GM21528 (cell line): ENCODE measurements around the gene PLA2G6.

Experiments used
- ATAC-seq: cut with Tn5 transposase; IDR thresholded peaks from one replicate; pipeline ENCODE4 v1.9.1; 2021; ENCODE audit warnings: mild to moderate bottlenecking, moderate library complexity; ENCODE audit not compliant: unreplicated experiment, low FRiP score

The PLA2G6 gene

GRCh38 chr22:38115423-38116205 is 66.0 kb downstream of the PLA2G6 start:
- ATAC-seq: no peak

- no peak for ATAC-seq
Observed at GRCh38 chr22:38114484-38115398, 66.9 kb downstream of the PLA2G6 start.

GRCh38 chr22:38112381-38112780 is 69.2 kb downstream of the PLA2G6 start:
- ATAC-seq: no peak

DNA sequence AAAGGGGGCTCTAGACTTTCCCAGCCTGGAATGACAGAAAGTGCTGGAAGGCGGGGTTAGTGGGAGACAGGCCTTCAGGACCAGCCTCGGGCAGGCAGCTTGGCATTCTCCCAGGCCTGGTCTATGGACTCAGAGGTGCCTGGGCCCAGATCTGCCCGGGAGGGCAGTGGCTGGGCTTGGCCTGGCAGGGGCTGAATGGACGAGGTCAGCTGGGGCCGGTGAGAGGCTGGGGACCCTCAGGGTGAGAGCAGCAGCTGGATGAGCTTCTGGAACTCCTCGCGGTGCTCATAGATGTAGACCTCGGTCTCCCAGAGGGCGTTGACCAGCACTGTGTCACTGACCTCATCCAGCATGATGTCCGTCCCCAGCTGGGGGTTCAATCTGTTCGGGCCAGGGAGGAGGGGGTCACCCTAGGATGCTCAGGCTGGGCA is 69.7 kb downstream of the PLA2G6 start:
- ATAC-seq: no peak

GRCh38 chr22:38110863-38111852 is 70.5 kb downstream of the PLA2G6 start:
- ATAC-seq: no peak

DNA sequence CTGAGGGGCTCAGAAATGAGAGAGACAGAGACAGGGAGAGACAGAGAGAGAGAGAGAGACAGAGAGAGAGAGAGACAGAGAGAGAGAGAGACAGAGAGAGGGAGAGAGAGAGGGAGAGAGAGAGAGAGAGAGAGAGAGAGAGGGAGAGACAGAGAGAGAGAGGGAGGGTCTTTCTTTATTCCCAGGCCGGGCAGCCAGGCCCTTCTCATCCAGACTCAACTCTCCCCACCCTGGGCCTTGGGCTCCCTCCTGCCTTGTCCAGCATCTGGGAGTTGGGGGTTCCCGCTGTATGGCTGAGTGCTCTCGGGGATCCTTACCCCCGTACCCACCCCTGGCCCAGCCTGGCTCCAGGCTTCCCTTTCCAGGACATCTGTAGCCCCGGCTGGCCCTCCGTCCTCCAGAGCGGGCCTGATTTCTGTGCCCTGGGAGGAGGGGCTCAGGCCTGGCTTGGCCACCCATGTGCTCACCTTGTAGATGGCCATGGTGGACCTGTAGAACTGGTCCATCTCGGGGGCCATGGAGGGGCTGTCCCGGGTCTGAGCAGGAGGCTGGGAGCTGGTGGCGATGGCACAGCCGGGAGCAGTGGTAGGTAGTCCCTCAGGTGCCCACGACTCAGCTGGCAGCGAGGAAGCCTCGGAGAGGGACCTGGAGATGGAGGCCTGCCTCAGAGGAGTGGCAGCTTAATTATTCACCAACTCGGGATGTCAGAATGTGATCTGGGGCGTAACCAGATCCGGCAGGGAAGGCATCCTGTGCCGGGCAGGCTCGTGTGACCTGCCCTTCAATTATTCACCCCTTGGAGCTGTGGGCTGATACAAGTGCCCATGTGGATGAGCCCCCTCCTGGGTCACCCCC is 71.4 kb downstream of the PLA2G6 start, which contains the start of gene BAIAP2L2:
Gene BAIAP2L2, minus strand, starts transcription at position 677 of the 855 bp plus-strand sequence. Its CDS starts 159 bp downstream, at position 518.
- ATAC-seq: no peak

DNA sequence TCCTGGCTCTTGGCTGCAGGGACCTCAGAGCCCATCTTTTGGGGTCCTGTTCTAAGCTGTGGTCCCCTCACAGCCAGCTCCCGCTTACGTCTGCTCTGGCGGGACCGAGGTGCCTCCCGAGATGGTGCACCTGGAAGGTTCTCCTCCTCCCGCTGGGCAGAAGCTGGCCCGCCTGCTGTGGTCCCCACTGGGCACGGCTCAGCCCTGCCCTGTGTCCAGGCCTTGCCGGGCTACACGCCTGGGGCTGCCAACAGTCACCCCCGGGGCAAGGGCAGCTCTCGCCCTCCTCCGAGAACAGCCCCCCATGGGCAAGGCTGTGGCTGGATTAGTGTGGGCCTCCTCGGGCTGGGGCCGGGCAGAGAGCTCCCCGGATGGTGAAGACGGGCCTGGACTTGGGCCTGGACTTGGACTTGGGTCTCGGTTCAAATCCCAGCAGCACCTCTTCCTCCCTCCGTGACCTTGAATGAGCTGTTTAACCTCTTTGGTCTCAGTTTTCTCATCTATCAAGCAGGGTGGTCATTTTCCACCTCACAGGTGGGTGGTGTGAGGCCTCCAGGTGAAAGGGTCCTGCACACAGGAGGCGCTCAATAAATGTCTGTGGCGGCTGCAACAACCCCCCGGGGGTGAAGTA is 72.1 kb downstream of the PLA2G6 start:
- ATAC-seq: no peak

DNA sequence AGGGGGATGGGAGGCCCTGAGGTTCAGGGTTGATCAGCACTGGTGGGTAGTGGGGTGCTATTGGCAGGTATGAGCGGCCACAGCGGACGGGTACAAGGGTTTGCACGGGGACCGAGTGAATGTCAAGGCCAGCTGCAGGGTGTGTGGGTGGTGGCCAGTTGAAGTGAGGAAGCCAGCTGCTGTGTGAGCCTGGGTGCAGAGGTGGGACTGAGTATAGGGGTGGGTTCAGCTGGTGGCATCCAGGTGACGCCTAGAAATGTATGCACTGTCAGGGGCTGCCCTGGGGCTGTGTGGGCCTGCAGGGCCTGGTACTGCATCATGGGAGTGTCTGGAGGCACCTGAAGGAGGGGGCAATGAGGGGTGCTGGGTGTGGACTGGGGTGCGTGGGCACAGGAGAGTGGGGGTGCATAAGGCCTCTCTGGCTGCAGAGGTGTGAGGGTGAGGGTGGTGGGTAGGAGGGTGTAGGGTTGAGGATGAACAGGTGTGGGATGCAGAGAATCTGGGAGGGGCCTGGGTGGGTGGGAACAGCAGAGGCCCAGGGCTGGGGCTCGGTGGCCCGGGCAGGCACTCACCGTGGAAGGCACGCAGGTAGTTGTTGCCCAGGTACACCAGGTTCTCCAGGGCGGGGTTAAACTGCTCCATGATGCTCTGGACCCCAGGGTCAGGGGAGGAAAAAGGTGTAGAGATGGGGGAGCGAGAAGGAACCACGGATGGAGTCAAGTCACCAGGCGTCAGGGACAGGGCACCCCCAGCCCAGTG is 72.9 kb downstream of the PLA2G6 start:
- ATAC-seq: no peak

DNA sequence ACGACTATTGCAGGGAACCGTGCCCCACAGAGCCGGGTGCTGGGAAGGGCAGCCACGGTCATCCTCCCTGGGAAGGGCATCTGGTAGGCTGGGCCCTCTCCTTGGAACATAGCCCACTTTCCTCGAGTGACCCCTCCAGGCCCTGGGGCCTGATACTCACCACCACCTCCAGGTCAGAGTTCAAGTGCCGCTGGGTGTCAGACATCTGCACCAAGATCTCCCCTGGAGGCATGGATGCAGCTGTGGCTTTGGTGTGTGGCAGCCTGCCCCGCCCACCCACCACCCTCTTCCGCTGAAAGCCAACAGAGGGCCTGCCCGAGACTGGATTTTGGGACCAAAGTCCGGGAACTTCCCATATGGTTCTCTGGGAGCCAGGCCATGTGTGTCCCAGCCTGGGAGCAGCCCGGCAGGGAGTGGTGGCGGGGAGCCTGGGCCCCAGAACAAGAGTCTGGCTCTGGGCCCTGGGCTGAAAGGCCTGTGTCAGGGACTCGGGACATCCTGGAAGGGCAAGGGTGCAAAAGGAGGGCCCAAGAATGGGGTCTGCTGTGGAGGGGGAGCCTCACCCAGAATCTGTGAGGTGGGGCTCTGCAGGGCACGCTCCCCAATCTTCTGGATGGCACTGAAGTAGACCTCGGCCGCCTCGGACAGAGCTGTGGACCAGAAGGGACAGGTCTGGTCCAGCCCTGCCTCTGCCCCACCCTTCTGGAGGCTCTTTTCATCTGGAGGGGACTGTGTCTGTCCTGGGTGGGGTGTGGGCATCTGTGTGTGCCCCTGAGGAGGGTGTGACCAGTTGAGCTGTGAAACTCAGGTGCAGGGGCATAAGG is 73.7 kb downstream of the PLA2G6 start:
- ATAC-seq: no peak

- ATAC-seq: no peak
Observed at GRCh38 chr22:38106814-38107578, 74.6 kb downstream of the PLA2G6 start.

DNA sequence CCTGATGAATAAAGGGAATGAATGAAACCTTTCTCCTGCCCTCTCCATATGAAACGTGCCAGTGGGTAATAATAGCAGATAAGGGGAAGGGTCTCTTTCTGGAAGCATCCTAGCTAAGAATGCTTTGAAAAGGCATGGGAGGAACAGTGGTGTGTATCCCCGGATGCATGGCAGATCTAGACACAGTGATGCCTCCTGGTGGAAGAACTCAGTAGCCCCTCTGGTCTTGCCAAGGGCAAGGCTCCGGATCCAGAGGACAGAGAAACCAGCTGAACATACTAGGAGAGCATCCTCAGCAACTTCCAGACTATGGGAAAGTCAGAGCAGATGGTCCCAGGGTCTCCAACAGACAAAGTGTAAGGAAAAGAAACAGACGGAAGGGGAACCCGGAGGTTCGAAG is 77.5 kb downstream of the PLA2G6 start:
- no peak for ATAC-seq

DNA sequence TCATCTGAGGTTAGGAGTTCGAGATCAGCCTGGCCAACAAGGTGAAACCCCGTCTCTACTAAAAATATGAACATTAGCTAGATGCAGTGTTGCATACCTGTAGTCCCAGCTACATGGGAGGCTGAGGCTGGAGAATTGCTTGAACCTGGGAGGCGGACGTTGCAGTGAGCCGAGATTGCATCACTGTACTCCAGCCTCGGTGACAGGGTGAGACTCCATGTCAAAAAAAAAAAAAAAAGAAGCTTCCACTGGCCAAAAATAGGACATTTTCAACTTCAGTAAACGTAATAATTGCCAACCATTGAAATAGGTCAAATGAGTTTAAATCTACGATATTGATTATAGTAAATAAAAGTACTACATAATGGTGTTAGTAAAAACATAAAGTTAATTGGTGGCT is 78.0 kb downstream of the PLA2G6 start:
- no peak for ATAC-seq

DNA sequence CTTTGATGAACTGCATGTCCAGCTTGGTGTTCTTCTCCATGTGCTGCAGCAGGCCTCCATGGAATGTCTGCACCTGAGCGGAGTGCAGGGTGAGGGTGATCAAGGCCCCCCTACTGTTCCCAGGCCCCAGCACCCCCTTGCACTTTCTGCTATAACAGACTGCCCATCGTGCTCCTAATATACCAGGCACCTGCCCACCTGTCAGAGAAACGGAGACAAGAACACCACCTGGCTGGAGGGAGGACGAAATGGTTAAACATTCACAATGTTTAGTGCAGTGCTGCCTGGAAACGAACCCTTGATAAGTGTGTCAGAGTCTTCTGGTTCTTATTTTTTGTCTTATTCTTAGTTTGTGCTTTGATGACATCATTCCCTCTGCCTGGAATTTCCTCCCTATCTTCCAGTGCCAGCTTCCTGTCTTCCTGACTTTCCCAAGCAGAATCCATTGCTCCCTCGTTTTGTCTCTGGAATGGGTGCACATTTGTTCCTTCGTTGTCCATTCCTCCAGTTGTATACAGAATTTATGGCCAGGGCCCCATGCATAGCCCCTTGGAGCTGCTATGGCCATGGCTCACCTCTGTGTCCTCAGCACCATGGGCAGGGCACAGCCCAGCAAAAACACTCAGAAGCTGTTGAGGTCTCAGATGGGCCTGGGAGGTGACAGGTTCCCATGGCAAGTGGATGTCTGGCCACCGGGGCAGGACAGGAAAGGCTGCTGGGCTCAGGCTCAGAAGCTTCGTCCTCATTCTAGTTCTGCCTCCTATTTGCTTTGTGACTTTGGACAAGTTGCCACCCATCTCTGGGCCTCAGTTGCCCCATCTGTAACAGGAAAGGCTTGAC is 83.0 kb downstream of the PLA2G6 start:
- ATAC-seq: no peak

- no peak for ATAC-seq
Observed at GRCh38 chr22:38097557-38098409, 83.8 kb downstream of the PLA2G6 start.

GRCh38 chr22:38097058-38097457 is 84.6 kb downstream of the PLA2G6 start:
- ATAC-seq: no peak
